Left ventricle myocardium superior (tissue), 1 donor: ENCODE measurements around the gene PDIK1L. TPM values are rescaled to one million over a fixed set of nuclear protein-coding genes. Genes with fewer than 3 reads are reported as not detected.

ENCODE experiments used
- ATAC-seq: fragments of 200-7000 bp; cut with Tn5 transposase; one replicate; pipeline ENCODE4 v1.9.1; 2020; ENCODE audit warnings: mild to moderate bottlenecking, moderate library complexity
- DNase-seq: peaks from one replicate; pipeline ENCODE4 v3.0.0-alpha.2; 2020
- intact Hi-C: fragments of 100-400 bp; cut with micrococcal nuclease; formaldehyde crosslinking; loops from one replicate; pipeline ENCODE4 v1.11.0; 2022
- total RNA-seq: library from RNA; stranded (reverse); fragmentation: NEBNext Ultra II Directional; extraction: Animal tissue kit (Norgen Biotek cat#: 25700); gene quantifications from one replicate; pipeline ENCODE4 v1.2.1, GENCODE V29; 2021
- donor health status: DM: no; HTN: yes; CAD: no; lungs with severe emphysema.

The PDIK1L gene
- total RNA-seq, 1 donor from 2014 or later: 7.0 TPM

DNA sequence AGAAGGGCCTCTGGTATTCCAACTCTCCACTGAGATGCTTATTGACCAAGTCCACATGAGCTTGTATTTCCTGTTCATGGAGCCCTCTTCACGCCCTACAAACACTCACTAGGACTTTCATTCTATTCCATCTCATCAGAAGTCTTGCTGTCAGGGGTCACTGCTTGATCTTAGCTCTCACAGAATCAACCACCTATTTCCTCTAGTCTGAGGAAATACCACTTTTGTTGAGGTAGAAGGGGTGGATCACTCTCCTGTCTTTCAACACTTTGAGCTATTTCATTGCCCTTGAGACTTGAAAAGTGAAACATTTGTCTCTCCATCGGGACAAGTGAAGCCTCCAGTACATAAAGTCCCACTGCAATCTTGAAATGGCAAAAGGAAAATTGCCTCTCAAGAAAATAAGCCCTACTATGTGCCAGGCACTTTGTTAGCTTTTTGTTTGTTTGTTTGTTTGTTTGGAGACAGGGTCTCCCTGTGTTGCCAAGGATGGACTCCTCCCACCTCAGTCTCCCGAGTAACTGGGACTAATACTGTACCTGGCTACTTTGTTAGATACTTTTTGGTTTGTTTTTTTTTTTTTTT lies 27.4 kb downstream of the PDIK1L start:
- DNase-seq (no peak), ATAC-seq (no peak)
- intact Hi-C loops: no loop called here

DNA sequence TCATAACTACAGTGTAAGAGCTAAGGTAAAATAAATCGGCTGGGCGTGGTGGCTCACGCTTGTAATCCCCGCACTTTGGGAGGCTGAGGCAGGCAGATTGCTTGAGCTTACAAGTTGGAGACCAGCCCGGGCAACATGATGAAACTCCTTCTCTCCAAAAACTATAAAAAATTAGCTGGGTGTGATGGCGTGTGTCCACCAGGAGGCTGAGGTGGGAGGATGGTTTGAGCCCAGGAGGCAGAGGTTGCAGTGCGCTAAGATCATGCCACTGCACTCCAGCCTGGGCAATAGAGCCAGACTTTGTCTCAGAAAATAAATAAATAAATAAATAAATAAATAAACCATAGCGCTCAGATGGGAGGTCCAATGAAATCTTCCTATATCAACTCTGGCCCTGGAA lies 30.5 kb downstream of the PDIK1L start:
- intact Hi-C loops: no loop called here
- ATAC-seq: no peak
- DNase-seq: no peak

DNA sequence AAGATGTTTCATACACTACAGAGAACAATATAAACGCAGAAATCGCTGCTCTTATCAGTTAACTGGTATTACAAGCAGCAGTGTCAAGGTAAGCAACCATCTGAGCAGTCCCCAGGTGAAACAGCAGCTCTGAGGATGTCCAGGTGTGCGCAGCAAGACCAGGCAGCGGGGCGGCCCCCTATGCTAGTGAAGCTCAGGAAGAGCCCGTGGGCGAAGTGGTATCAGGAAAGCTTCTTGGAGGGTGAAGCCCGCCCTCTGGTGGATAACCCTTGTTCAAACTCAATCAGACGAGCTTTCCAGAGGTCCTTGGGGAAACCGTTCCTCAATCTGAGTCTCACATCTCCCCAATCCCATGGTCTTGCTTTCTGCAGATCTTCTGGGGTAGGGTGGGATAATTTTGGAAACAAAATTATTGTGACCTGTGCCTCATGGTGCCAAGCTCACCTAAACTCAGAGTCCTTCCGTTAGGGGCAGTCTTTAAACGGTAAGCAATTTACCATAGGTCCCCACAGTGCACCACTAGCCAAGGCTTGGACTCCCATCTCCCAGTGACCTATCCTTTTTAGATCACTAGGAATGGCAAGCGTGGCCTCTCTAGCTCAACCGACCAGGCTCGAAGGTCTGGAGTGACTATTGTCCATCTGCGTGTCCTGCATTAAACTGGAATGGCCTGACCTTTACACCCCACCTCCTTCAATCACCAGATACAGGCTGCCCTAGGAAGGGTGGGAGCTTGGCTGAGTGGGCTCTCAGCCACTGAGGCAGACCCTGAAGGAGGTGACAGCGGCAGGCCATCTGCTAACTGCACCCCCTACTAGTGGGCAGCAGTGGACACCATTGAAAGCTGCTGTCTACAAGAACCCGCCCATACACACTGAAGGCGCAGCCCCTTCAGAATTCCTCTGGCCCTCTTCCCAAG lies 33.7 kb downstream of the PDIK1L start:
- ATAC-seq: peak; percentile 95
- intact Hi-C loops: no loop called here

DNA sequence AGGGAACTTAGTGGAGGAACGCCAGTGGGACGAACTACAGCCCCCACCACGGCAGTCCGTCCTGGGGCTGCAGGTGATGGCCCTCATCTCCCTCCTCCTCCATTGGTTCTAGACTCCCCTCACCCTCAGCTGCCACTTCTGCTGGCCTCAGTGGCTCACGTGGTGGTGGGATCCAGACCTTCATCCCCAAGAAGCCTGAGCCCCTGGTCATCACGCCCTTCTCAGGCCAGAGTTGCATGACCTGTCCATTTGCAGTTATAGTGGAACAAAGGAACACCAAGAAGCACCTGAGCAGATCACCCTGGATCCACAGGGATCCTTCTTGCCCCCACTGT lies 34.3 kb downstream of the PDIK1L start:
- no peak for ATAC-seq
- intact Hi-C loops: no loop called here
- DNase-seq: no peak

More for the DNA sequence above, 33.7 kb downstream of the PDIK1L start:
- DNase-seq: peak; percentile 74

DNA sequence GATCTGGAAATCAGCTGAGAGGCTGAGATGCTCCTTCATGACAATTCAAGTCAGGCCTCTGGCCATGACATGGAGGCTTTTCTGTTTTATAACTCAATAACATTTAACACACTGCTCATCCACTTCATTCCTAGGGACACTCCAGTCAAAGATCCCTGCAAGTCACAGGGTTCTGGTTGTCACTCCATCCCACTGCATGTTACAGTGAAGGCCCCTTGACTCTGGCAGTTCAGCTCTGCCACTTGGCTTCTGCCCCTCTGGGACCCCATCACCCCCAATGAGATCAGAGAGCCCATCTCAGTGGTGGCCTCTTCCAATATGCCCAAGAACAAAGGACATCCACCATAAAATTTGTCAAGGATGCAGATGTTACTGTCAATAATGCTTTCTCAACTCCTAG lies 37.3 kb downstream of the PDIK1L start:
- intact Hi-C loops: no loop called here
- no peak for ATAC-seq
- DNase-seq: no peak

DNA sequence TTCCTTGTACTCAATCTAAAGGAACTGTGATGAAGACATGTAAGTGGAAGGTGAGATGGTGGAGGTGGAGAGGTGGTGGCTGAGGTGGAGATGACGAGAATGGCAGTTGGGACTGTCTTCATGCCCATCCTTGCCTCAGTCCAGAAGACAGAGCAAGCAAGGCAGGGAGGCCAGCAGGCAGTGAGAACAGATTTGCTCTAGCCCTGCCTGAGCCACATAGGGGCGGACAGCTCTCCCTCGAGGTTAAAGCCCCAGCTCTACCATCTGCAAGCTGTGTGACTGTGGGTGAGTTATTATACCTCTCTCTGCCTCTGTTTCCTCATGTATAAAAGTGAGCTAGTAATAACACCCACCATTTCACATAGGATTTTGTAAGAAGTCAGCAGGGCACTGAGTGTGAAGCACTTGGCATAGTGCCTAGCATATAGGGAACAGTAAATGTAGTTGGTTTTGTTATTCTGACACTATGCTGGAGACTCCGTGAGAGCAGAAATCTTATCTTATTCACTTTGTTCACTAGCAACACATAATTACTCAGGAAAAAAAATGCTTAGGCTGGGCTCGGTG lies 42.4 kb downstream of the PDIK1L start:
- ATAC-seq: no peak
- intact Hi-C loops: no loop called here
- no peak for DNase-seq

DNA sequence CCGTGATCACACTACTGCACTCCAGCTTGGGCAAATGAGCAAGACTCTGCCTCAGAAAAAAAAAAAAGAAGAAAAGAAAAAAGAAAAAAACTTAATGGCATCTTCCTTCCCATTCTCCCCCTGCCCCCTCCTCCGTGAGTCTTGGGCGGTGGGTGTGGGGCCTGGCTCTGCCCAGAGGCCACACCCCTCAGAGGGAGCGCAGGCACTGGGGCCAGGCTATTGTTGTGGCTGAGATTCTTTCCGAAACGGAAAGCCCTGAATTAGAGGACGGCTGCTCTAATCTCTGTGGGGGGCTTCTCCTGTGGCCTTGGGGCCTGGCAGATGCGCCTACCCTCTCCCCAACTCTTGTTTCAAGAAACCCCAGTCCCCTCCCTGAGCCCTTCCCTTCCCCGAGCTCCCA lies 43.1 kb downstream of the PDIK1L start:
- DNase-seq: peak; percentile 39
- ATAC-seq: no peak
- intact Hi-C loops: no loop called here

DNA sequence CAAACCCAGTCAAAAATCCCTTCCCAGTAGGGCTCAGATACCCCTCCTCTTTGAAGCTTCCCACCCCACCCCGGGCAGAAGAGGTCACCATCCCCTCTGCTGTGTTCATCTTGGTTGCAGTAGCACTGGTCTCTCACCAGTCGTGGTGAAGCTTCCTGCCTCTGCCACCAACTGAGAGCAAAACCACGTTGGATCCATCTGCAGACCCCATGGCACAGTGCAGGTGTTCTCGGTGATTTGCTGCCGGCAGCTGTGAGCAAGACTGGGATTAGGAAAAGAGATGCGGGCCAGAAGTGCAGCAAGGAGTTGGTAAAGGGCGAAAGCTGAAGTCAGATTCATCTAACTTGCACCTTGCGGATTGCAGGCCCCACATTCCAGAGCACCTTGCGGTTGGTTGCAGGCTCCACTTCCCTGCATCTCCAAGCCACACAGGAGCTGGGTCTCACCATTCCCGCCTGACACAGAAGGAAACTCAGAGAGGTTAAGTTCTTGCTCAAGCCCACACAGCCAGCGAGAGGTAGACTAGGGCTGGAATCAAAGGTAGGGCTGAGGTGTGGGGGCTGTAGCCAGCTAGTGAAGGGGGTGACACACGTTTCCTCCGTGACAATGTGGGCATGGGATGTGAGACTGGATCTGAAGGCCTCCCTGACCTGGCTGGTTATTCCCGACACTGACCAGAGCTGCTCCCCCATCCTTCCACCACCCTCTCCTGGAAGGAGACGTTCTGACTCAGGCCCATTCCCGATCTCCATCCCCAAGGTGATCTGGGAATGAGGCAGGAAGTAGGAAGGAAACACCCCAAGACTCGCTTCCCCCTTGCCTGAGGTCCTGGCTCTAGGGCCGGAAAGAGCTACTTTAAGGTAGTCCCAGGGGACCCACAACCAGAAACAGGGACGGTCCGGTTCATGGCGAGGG lies 44.0 kb downstream of the PDIK1L start:
- no peak for DNase-seq
- intact Hi-C loops: no loop called here
- ATAC-seq: peak; percentile 1

DNA sequence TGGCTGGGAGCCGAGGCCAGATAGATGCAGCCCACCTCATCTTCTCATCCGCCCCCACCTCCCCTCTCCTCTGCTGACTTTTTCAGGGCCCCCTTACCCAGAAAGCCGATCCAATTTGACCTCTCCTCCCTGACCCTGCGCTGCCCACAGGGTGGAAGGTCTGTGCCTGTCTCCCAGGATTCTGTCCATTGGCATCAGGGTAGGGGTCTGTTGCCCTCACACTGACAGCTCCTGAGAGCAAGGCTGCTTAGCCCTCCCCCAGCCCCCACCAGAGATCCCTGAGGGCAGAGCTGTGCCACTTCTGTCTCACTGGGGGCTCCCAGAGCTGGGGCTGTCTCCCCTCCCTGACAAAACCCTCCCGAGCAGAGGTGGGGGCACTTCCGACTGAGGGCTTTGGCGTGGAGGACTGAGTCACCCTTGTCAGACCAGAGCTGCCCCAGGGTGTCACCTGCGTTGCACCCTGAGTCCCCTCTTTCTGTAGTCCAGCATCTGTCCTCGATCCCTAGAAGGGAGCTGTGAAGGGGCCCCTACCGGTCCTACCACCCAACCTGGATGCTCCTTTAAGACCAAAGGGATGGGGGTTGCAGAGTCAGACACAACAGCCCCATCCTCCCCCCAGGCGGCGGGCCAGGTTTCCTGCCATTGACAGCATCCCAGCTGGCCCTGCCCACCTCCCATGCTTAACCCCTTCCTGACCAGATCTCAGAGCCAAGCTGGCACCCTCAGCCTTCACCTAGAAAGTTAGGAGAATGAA lies 44.8 kb downstream of the PDIK1L start:
- ATAC-seq (peak; percentile 8), DNase-seq (peak; percentile 79)
- intact Hi-C loops: no loop called here

DNA sequence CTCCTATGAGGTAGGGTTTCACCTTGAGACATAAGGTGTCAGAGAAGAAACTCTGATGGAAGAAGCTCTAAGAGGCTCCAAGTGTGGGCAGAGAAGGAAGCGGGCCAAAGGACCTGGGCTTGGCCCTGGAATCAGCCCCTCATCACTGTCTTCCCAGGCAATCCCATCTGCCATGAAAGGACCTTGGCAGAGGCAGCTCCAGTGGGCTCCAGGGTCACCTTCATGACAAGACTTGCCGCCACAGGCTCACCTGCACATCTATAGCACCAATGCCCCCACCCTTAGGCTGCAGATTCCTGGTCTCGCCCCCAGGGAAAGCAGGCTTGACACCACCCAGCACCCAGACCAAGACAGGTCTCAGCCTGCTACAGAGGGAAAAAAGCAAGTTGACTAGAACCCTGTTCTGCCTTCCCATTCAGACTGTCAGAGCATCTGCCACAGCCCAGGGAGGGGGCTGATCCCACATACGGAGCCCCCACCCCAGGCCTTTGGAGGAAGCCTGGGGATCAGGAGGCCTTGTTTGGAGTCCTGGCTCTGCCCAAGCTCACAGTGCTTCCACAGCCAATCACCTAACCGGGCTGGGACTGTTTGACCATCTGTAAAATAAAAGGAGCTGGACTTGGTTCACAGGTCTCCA lies 46.8 kb downstream of the PDIK1L start:
- DNase-seq: no peak
- intact Hi-C loops: no loop called here
- no peak for ATAC-seq

DNA sequence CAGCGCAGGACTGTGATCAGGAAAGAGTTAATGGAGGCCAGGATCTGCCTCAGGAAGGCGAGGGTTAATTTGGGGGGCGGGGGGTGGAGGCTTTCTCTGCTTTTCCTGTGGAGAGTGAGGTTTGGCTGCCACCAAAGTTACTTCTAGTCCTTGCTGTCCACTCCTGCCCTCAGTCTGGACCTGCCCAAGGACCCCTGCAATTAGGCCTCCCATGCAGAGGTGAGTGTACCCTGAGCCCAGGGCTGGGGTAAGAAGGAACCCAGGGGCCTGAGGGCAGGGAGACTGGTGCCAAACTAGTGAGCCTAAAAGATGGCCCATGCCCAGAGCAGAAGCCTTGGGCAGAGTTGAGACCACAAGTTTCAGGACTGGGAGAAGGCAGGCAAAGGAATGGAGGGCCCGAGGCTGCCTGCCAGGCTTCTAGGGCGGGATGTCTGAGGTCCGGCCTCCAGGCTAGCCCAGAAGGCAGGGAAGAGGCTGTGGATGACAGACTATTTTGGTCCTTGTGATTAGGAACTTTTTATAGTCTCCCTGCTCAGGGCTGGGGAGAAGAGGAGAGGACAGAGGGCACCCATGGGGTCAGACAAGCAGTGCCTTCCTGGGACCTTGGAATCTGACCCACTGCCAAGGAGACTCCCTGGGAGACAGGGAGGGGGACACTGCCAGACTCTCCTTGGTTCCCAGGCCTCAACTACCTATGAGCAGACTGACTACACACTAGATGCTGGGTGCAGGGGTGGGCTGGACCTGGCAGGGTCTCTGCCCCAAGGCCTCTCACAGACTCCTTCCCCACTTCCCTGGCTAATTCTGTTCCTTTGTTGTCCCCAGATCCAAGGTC lies 47.5 kb downstream of the PDIK1L start, which contains the start of gene FAM110D:
FAM110D (plus strand) TSS at position 172 of the 835 bp plus-strand sequence. CDS start 2,213 bp downstream, outside the sequence.
- ATAC-seq (peak; percentile 77), DNase-seq (peak; percentile 79)
- intact Hi-C loops: no loop called here

DNA sequence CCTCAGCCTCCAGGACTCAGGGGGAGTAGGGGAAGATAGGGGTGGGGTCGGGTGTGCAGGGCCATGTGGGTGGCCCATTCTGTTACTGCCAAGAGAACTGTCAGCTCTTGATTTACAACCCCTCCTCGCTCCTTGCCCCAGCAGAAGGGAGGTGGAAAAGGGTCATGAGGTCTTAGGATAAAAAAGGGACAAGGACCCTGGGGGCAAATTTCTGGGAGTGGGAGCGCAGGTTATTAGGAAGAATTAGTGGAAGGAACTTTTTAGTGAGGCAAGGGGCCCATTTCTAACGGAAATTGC lies 48.1 kb downstream of the PDIK1L start:
- no peak for DNase-seq
- no peak for ATAC-seq
- intact Hi-C loops: loop anchor here (10.0 kb wide), 1 partner anchor 55 kb away; no protein-coding TSS in a partner anchor

DNA sequence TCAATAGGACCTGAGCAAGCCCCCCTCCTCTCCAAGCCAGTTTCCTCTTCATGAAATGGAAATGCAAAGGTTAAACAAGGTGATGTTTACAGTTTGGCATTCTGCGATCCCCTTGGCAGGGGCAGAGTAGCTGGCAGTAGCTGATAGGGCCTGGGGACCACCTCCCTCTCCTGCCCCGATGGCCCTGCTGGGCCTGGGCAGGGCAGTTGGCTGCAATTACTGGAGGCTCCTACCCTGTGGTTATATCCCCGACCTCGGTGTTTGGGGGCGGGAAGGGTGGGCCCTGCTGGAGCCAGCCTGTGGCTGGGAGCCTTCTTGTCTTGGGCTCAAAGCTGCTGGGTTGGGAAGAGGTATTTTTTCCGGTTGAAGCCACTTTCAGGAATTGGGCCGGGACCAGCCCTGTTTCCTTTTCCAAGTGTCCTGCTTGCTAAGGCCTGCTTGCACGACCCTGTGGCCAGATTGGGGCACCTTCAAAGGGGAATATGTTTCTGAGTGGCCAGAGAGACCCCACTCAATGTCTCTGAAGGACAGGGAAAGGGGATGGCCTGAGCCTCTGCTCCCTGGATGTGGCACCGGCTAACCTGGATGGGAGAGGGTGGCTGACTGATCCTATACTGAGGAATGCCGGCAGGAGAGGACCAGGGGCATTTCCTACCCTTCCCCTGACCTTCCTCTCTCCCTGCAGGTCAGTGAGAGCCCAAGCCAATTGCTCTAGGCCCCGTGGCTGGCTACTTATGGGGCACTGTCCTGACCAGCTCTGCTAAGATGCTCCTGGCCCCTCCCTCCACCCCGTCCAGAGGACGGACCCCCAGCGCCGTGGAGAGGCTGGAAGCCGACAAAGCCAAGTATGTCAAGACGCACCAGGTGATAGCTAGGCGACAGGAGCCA lies 49.1 kb downstream of the PDIK1L start:
- ATAC-seq (peak; percentile 10), DNase-seq (no peak)

DNA sequence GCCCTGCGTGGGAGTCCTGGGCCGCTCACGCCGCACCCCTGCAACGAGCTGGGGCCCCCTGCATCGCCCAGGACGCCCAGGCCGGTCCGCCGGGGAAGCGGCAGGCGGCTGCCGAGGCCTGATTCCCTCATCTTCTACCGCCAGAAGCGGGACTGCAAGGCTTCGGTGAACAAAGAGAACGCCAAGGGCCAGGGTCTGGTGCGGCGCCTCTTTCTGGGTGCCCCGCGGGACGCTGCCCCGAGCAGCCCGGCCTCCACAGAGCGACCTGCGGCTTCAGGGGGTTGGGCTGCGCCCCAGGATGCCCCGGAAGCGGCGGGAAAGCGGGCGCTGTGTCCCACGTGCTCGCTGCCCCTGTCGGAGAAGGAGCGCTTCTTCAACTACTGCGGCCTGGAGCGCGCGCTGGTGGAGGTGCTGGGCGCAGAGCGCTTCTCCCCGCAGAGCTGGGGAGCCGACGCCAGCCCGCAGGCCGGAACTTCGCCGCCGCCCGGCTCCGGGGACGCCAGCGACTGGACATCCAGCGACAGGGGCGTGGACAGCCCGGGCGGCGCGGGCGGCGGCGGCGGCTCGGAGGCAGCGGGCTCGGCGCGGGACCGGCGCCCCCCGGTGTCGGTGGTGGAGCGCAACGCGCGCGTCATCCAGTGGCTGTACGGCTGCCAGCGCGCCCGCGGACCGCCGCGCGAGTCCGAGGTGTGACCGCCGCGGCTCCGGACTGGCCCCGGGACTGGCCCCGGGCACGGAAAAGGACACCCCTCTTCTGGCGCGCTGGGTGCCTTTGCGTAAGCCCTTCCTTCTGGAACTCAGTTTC lies 50.0 kb downstream of the PDIK1L start:
- intact Hi-C loops: loop anchor here (10.0 kb wide), 1 partner anchor 57 kb away; no protein-coding TSS in a partner anchor
- DNase-seq (peak; percentile 89), ATAC-seq (peak; percentile 67)

More for the DNA sequence above, 49.1 kb downstream of the PDIK1L start:
- intact Hi-C loops: loop anchor here (10.0 kb wide), 1 partner anchor 56 kb away; no protein-coding TSS in a partner anchor

DNA sequence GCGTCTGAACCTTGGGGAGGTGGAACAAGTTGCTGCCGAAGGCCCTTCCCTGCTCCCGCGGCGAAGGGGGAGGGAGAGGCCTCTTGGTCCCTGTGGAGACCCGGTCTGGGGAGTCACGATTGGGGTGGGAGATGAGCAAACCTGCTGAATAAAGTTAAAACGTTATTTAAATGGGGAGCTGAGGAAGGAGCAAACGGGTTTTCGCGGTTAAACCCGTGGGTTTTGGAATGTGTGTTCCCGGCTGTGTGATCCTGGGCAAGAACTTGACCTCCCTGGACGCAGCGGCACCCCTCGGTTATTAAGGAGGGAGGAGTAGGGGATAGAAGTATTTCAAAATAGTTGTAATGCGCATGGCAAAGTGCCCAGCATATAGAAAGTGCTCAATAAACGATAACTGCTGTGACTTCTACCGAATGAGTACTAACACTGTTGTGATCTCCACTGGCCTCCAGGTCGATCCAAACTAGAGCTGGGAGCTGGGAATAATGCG lies 50.6 kb downstream of the PDIK1L start:
- DNase-seq: no peak
- intact Hi-C loops: loop anchor here (10.0 kb wide), 1 partner anchor 57 kb away; no protein-coding TSS in a partner anchor
- no peak for ATAC-seq
